ENCODE data around the gene GALNT6.

The GALNT6 gene

DNA sequence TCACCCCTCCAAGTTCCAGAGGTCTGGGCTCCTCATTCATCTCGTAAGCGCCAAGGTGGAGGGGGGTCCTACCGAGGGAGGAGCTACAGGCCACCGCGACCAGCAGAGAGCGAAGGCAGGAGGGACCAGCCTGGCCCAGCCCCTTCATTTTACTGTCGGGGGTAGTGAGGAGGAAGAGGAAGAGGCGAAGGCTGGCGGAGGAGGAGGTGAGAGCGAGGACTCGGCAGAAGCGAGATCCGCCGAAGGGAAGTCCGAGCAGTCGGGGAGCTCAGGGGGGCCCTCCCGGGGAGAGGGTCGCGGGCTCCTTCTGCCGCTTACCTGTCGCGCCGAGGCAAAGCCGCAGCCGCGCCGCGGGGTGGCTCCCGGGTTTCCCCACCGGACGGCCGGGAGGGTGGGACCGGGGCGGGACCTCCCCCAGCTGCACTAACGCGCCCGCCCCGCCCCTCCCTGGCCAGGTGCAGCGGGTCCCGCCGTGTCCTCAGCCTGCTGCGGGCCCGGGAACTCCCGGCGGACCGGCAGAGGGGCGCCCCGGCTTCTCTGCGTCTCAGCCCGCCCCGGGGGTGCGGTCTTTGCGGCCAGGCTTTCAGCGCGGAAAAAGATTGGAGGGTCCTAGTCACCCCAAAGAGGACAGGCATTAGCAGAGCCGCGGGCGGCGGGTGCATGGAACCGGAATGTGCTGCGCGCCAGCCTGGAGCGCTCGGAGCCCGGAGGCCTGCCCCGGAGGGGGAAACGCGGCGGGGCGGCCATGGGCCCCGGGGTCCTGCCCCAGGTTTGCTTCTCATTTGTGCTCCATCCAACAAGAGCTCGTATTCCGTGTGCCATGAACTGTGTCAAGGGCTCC lies at the start of gene GALNT6:
Gene GALNT6, minus strand, starts transcription at position 124 of the 841 bp plus-strand sequence. CDS start 11,625 bp downstream, outside the sequence.
- DNase-seq: peak; percentile 4 to 50

GRCh38 chr12:51439330-51439729 lies 48.1 kb upstream of the GALNT6 start:
- no peak for DNase-seq

- DNase-seq: no peak
Observed at GRCh38 chr12:51437431-51437830, 46.2 kb upstream of the GALNT6 start.

- no peak for DNase-seq
Observed at GRCh38 chr12:51434305-51434704, 43.1 kb upstream of the GALNT6 start.

- no peak for DNase-seq
Observed at GRCh38 chr12:51432921-51433320, 41.7 kb upstream of the GALNT6 start.

- peak in 1 of 2 experiments; percentile 33 for DNase-seq
Observed at GRCh38 chr12:51430196-51430895, 39.1 kb upstream of the GALNT6 start.

GRCh38 chr12:51429700-51430099 lies 38.5 kb upstream of the GALNT6 start:
- DNase-seq: no peak

- DNase-seq: no peak
Observed at GRCh38 chr12:51428256-51428655, 37.0 kb upstream of the GALNT6 start.

- peak; percentile 91 to 96 for DNase-seq
Observed at GRCh38 chr12:51424662-51425539, 33.7 kb upstream of the GALNT6 start, which contains the start of gene SLC4A8. SLC4A8 (plus strand) TSS chr12:51424831; CDS start chr12:51424988, 157 bp downstream.

GRCh38 chr12:51424094-51424661 lies 33.0 kb upstream of the GALNT6 start:
- no peak for DNase-seq

- DNase-seq: peak; percentile 62 to 67
Observed at GRCh38 chr12:51421266-51421884, 30.2 kb upstream of the GALNT6 start.

GRCh38 chr12:51419425-51420193 lies 28.4 kb upstream of the GALNT6 start:
- peak; percentile 35 for DNase-seq

DNA sequence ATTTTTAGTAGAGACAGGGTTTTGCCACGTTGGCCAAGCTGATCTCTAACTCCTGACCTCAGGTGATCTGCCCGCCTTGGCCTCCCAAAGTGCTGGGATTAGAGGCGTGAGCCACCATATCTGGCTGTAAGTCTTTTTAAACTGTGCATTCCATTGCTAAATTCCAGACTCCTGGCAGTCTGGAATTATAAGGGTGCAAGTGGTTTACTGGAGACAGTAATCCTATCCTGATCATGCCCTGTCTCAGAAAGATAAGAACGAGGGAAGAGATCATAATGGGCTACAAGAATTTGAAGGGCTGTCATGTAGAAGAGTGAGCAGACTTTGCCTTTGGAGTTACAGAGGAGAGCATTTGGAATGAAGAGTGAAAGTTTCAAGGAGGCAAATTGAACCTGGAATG lies 26.6 kb upstream of the GALNT6 start:
- DNase-seq: no peak

GRCh38 chr12:51415931-51416330 lies 24.7 kb upstream of the GALNT6 start:
- no peak for DNase-seq

GRCh38 chr12:51413791-51414190 lies 22.6 kb upstream of the GALNT6 start:
- DNase-seq: no peak

DNA sequence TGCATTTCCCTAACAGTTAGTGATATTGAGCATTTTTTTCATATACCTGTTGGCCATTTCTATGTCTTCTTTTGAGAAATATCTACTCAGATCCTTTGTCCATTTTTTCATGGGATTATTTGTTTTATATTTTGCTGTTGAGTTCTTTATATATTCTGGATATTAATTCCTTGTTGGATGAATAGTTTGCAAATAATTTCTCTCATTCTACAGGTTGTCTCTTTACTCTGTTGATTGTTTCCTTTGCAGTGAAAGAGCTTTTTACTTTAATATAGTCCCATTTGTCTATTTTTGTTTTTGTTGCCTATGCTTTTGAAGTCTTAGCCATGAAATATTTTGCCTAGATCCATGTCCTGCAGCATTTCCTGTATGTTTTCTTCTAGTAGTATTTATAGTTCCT lies 21.9 kb upstream of the GALNT6 start:
- no peak for DNase-seq

DNA sequence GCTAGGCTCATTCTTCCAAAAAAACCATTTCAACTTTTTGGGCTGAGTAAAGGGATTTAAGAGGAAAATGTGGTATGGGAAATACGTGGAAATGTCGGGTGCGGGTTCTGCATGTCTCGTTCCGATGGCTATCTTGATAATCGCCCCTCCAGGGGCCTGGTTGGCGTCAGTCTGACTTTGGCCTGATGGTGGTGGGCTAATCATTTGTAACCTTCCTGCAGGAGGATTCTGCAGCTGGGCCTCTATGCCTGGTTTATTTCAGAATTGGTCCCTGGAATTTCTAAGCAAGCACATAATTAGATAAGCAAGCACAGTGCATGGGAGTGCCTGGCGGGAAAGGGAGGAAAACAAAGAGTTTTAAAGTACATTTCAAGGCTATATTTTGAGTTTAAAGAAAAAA lies 18.6 kb upstream of the GALNT6 start:
- no peak for DNase-seq

DNA sequence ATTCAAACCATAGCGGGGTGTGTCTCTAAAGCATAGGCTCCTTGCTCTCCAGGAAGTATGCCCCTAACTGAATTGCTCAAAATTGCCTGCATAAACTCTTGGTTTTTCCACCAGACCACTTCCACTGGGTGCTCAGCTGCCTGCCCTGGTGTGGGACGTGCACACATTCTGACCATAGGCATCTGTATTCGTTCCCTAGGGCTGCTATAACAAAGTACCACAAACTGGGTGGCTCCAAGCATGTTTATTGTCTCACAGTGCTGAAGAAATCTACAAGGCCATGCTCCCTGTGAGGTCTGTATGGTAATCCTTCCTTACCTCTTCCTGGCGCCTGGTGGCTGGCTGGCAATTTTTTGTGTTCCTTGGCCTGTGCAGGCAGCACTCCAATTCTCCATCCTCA lies 16.4 kb upstream of the GALNT6 start:
- no peak for DNase-seq

GRCh38 chr12:51406859-51407258 lies 15.7 kb upstream of the GALNT6 start:
- DNase-seq: no peak

DNA sequence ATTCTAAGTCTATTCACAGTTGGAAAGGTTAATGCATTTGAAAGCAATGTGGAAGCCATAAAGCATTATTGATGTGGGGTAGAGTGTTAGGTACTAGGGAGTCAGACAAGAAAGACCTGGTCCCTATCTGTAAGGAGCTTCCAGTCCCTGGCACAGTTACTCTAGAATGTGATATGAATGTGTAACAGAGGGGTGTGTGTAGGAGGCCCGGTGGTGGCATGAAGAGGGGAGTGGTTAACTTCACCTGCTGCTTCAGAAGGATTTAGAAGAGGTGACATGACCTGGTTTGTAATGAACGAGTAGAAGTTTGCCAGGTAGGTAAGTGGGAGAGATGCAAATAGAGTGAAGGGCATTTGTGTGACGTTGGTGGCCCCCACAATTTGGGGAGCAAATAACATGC lies 15.1 kb upstream of the GALNT6 start:
- no peak for DNase-seq

GRCh38 chr12:51405801-51406207 lies 14.6 kb upstream of the GALNT6 start:
- DNase-seq: no peak
